GM12878 (cell line): ENCODE results near the gene GON4L. TPM values are rescaled to one million over a fixed set of nuclear protein-coding genes. Genes with fewer than 3 reads are reported as not detected.

Source experiments
- ATAC-seq: fragments of 200-7000 bp; cut with Tn5 transposase; 3 replicates; pipeline ENCODE4 v1.9.1; 2020; ENCODE audit warnings: mild to moderate bottlenecking, moderate library complexity
- BruUV-seq: library from RNA; stranded (reverse); fragments of 400-500 nt; replicated peaks from 2 replicates; lab custom pipeline; 2021; lab: Mats Ljungman, UMichigan
- CTCF ChIA-PET: fragments of 300-600 bp; sonication (Branson Sonifier 250); formaldehyde crosslinking; extraction: SDS; loops from one replicate; lab custom pipeline; 2021; ENCODE audit warnings: inconsistent platforms; lab: Yijun Ruan, JAX
- POLR2A ChIA-PET: fragments of 350-600 bp; formaldehyde crosslinking; extraction: SDS; loops from one replicate; lab custom pipeline; 2021; ENCODE audit warnings: inconsistent platforms; lab: Charles Lee
- RAD21 ChIA-PET: fragments of 300-600 bp; sonication (Branson Sonifier 250); formaldehyde crosslinking; loops from one replicate; lab custom pipeline; 2023; ENCODE audit warnings: antibody characterized with exemption; ENCODE audit not compliant: unreplicated experiment; lab: Charles Lee
- SMC1A ChIA-PET: fragments of 300-600 bp; sonication (Branson Sonifier 250); formaldehyde crosslinking; loops from one replicate; lab custom pipeline; 2023; ENCODE audit not compliant: unreplicated experiment, uncharacterized antibody; lab: Charles Lee
- DNase-seq: peaks from one replicate; pipeline ENCODE4 v3.0.0-alpha.2; 2011; ENCODE audit warnings: low read depth, low spot score
- FAIRE-seq: peaks from 3 replicates; lab custom pipeline; 2011; peaks lifted over from hg19 to GRCh38; lab: Jason Lieb, UNC
- H2AFZ ChIP-seq: 2 replicates; pipeline ENCODE4 v1.6.0; 2011; ENCODE audit warnings: low read depth, low read length, control low read depth; ENCODE audit not compliant: control insufficient read depth
- H3K27ac ChIP-seq: 2 replicates; pipeline ENCODE4 v1.5.1; 2011; ENCODE audit warnings: control low read depth; ENCODE audit not compliant: control insufficient read depth, insufficient read depth
- H3K27me3 ChIP-seq, 2 experiments: replicated peaks in 1 of 2; 2 replicates each; pipeline versions ENCODE4 v1.6.0 to v1.6.1; 2011; ENCODE audit warnings: low read length in 1 of 2; ENCODE audit not compliant: control insufficient read depth in 2 of 2, insufficient read depth in 2 of 2
- H3K36me3 ChIP-seq, 2 experiments: 2 replicates each; pipeline ENCODE4 v1.5.1; 2011; ENCODE audit warnings: low read length in 1 of 2; ENCODE audit not compliant: control insufficient read depth in 2 of 2, insufficient read depth in 2 of 2
- H3K4me1 ChIP-seq: 2 replicates; pipeline ENCODE4 v1.6.1; 2011; ENCODE audit warnings: mild to moderate bottlenecking, low read length, moderate library complexity, mixed read lengths; ENCODE audit not compliant: control insufficient read depth, insufficient read depth
- H3K4me2 ChIP-seq: 2 replicates; pipeline ENCODE4 v1.6.0; 2011; ENCODE audit warnings: control low read depth; ENCODE audit not compliant: control insufficient read depth, insufficient read depth
- H3K4me3 ChIP-seq: fragments of 200-600 bp; sonication (generic); 2 replicates; pipeline ENCODE4 v1.5.1; 2016
- H3K79me2 ChIP-seq: 2 replicates; pipeline ENCODE4 v1.6.0; 2011; ENCODE audit warnings: low read length; ENCODE audit not compliant: control insufficient read depth, insufficient read depth
- H3K9ac ChIP-seq: 2 replicates; pipeline ENCODE4 v1.8.0; 2011; ENCODE audit warnings: low read length, control low read depth, mixed read lengths; ENCODE audit not compliant: control insufficient read depth, insufficient read depth
- H3K9me3 ChIP-seq: replicated peaks from 3 replicates; pipeline ENCODE4 v1.5.1; 2011; ENCODE audit warnings: mild to moderate bottlenecking, low read length; ENCODE audit not compliant: control insufficient read depth, insufficient read depth
- H4K20me1 ChIP-seq: 2 replicates; pipeline ENCODE4 v1.6.0; 2011; ENCODE audit not compliant: control insufficient read depth, insufficient read depth
- ATF7 ChIP-seq: fragments of 450-650 bp; IDR thresholded peaks from 2 replicates; pipeline ENCODE4 v1.6.1; 2016; ENCODE audit warnings: low read depth, mild to moderate bottlenecking
- BRCA1 ChIP-seq: IDR thresholded peaks from 2 replicates; pipeline ENCODE4 v1.6.1; 2011; ENCODE audit warnings: low read depth, low read length, improper control_type of control experiment
- MAX ChIP-seq: IDR thresholded peaks from 2 replicates; pipeline ENCODE4 v1.6.1; 2012; ENCODE audit warnings: low read depth, low read length, improper control_type of control experiment
- NFXL1 ChIP-seq: fragments of 450-650 bp; IDR thresholded peaks from 2 replicates; pipeline ENCODE4 v1.6.1; 2017; ENCODE audit warnings: antibody characterized with exemption, mild to moderate bottlenecking, borderline replicate concordance
- NFYA ChIP-seq: IDR thresholded peaks from 2 replicates; pipeline ENCODE4 v1.6.1; 2011; ENCODE audit warnings: low read depth, mild to moderate bottlenecking, low read length, improper control_type of control experiment, borderline replicate concordance
- SKIL ChIP-seq: fragments of 450-650 bp; IDR thresholded peaks from 2 replicates; pipeline ENCODE4 v1.6.1; 2017; ENCODE audit warnings: mild to moderate bottlenecking, low read depth, inconsistent platforms; ENCODE audit not compliant: poor library complexity, severe bottlenecking
- SMC3 ChIP-seq: IDR thresholded peaks from 2 replicates; pipeline ENCODE4 v1.6.1; 2011; ENCODE audit warnings: low read length, improper control_type of control experiment, borderline replicate concordance
- YBX1 ChIP-seq: fragments of 450-650 bp; IDR thresholded peaks from 2 replicates; pipeline ENCODE4 v1.6.1; 2016; ENCODE audit warnings: antibody characterized with exemption
- ZBTB11 ChIP-seq: fragments of 450-650 bp; formaldehyde crosslinking; IDR thresholded peaks from 2 replicates; pipeline ENCODE4 v1.5.0; 2022; ENCODE audit warnings: mild to moderate bottlenecking, missing genetic modification characterization
- ZNF384 ChIP-seq: IDR thresholded peaks from 2 replicates; pipeline ENCODE4 v1.6.1; 2012; ENCODE audit warnings: low read depth, mild to moderate bottlenecking, low read length, improper control_type of control experiment, borderline replicate concordance
- WGBS: methylation state at CpG from one replicate; pipeline ENCODE4 v1.1.6; 2016; ENCODE audit warnings: low lambda C conversion rate; ENCODE audit not compliant: insufficient replicate concordance, insufficient coverage; ENCODE audit errors: missing lambda C conversion rate; 5-methylcytosine and 5-hydroxymethylcytosine counted together
- in situ Hi-C: fragments of 300-500 bp; cut with MboI; formaldehyde crosslinking; loops from 9 replicates; pipeline ENCODE4 v1.14.3; 2018; ENCODE audit warnings: mixed read lengths
- intact Hi-C: fragments of 100-400 bp; cut with micrococcal nuclease; formaldehyde crosslinking; loops from one replicate; pipeline ENCODE4 v1.14.2; 2022; ENCODE audit not compliant: unreplicated experiment
- polyA plus RNA-seq, 11 experiments: library from polyadenylated mRNA; depleted of rRNA in 4 of 11; unstranded in 6 of 11; stranded (reverse) in 5 of 11; fragments of >200 nt; fragmentation: Nextera tagmentation in 4 of 11; fragmentation: Illumina TruSeq in 1 of 11; extraction: Ambion mirVana in 4 of 11; extraction: Trizol in 1 of 11; gene quantifications; 1 replicate in 1 of 11; 2 replicates in 10 of 11; pipeline versions ENCODE4 v1.2.1 to v1.2.3, GENCODE V29; 2011 to 2016; ENCODE audit warnings: inconsistent platforms in 2 of 11, missing spikeins in 2 of 11, low read depth in 1 of 11
- total RNA-seq, 4 experiments: library from RNA; depleted of rRNA in 3 of 4; stranded (reverse); fragments of >200 nt in 3 of 4; fragmentation: Illumina TruSeq in 1 of 4; extraction: Trizol in 1 of 4; gene quantifications; 2 replicates each; pipeline versions ENCODE4 v1.2.1 to v1.2.3, GENCODE V29; 2013 to 2021

Gene GON4L
- total and polyA plus RNA-seq, 10 of the 15 experiments (the other 5 are each of a cell fraction or from before 2014, with no cell fraction given) = 17.7 to 40.7 (median 28.0) TPM

GRCh38 chr1:155860970-155861510, 4.0 kb upstream of the GON4L start:
- WGBS = 94% methylated on average over 2 of the region's 2 CpGs
- intact Hi-C loops = no loop called here
- RAD21 ChIA-PET = interaction anchor here (1.0 to 2.3 kb wide), 6 partner anchors 21 to 206 kb away, joined by 3 to 11 read pairs (median 4); no protein-coding TSS in a partner anchor
- POLR2A ChIA-PET = interaction anchor here (0.5 to 4.3 kb wide), 10 partner anchors 9 to 120 kb away, joined by 3 to 22 read pairs (median 7); partner anchors contain the start of genes ARHGEF2 and RIT1
- Histone ChIP-seq H3K27ac (peak overlapping the region; percentile 63), H3K4me2 (peak overlapping the region; percentile 90), H2AFZ (peak overlapping the region; percentile 90), H3K4me3 (peak overlapping the region; percentile 63), H3K36me3 (no peaks in the 10 kb centered on the region), H3K9ac (peak overlapping the region; percentile 63), H3K27me3 (no peaks in the 10 kb centered on the region), H4K20me1 (no peaks in the 10 kb centered on the region), H3K79me2 (peaks cover 14% of the 10 kb centered on the region), H3K9me3 (no peaks in the 10 kb centered on the region), H3K4me1 (peaks cover 15% of the 10 kb centered on the region)
- ATAC-seq = no peak
- CTCF ChIA-PET = interaction anchor here (1.0 to 1.6 kb wide), 4 partner anchors 12 to 198 kb away, joined by 3 to 5 read pairs (median 4); no protein-coding TSS in a partner anchor
- in situ Hi-C loops = no loop called here
- TSS peak; percentile 60 for BruUV-seq
- no peak for FAIRE-seq
- DNase-seq = no peak
- SMC1A ChIA-PET = interaction anchor here (0.9 to 6.6 kb wide), 10 partner anchors 11 to 422 kb away, joined by 3 to 29 read pairs (median 6); partner anchors contain the start of genes KHDC4 and SMG5
- TF ChIP-seq ATF7 = no peak
- no peak for TF ChIP-seq NFYA
- TF ChIP-seq SMC3 = no peak
- no peak for TF ChIP-seq ZNF384
- no peak for TF ChIP-seq ZBTB11 (CRISPR knock-in tag)
- TF ChIP-seq YBX1 = no peak
- no peak for TF ChIP-seq MAX
- no peak for TF ChIP-seq BRCA1
- no peak for TF ChIP-seq SKIL
- no peak for TF ChIP-seq NFXL1
